A172 (cell line): ENCODE data around the gene FSTL5. TPM values are rescaled to one million over a fixed set of nuclear protein-coding genes. Genes with fewer than 3 reads are reported as not detected.
"Not testable (repeated sequence)": the region's sequence is repeated elsewhere in the genome, so short reads cannot be mapped to it uniquely, and the experiment has no call there.

Experiments used
- DNase-seq: peaks from one replicate; pipeline ENCODE4 v3.0.0-alpha.2; 2015; ENCODE audit warnings: low spot score
- total RNA-seq: library from RNA; depleted of rRNA; stranded (reverse); fragments of >200 nt; shearing (Covaris generic); gene quantifications from 2 replicates; pipeline ENCODE4 v1.2.3, GENCODE V29; 2014

FSTL5 gene
- total RNA-seq, 1 experiment from 2014 or later = 29.3 TPM

DNA sequence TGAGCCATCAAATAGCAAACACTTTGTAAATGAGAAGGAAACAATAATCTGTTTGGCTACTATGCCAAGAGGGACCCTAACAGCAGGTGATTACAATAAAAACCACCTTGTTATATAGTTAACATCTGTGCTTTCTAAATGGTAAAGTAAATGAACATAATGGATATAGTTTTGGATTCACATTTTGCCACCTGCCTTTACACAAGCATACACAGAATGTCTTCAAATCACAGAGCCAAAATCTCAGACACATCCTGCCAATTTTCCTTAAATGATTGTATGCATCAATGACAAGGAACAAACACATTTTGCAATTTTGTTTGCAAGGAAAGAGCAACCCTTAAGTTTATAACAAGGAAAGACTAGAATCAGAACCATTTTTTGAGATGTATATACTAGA lies 334.2 kb downstream of the FSTL5 start:
- no peak for DNase-seq

DNA sequence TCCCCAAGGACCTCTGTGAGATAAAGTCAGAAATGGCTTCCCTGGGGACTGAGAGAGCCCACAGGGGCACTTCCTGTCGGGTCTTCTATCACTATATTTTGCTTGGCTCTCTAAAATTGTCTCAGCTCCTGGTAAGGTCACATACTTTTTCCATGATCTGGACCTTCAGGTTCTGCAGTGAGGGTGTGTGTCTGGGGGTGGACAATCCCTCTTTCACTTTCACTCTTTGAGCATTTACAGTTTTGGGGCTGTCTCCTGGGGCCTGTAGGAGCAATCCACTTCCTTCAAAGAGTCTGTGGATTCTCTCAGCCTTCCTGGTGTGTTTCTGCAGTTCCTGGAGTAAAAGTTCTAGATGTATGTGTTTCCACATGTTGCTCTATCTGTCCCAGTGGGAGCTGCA lies 335.7 kb downstream of the FSTL5 start:
- DNase-seq = peak; percentile 27

DNA sequence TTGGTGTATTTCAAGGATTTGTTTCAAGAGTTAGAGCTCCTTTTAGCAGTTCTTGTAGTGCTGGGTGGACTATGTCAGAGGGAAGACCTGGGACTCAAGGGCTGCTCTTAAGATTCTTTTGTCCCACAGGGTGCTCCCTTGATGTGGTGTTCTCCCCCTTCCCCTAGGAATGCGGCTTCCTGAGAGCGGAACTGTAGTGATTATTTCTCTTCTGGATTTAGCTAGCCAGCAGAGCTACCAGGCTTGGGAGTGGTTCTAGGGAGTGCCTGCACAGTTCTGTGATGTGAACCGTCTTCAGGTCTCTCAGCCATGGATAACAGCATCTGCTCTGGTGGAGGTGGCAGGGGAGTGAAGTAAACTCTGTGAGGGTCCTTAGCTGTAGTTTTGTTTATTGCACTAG lies 336.8 kb downstream of the FSTL5 start:
- no peak for DNase-seq

DNA sequence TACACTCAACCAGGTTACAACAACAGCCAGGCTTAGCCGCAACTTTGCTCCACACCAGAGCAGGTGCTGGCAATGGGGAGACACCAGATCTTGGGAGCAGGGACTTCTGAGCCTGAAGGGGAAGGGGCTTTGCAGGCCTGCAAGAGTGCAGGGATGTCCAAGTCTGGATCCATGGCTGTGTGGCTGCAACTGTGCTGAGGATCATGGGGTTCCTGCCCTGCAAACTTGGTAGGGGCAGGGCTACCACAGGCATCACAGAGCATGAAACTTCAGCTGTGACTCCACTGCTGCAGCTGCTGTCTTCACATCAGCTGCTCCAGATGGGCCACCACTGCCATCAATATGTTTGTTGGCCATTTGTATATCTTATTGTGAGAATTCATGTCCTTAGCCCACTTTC lies 340.4 kb downstream of the FSTL5 start:
- DNase-seq = no peak

DNA sequence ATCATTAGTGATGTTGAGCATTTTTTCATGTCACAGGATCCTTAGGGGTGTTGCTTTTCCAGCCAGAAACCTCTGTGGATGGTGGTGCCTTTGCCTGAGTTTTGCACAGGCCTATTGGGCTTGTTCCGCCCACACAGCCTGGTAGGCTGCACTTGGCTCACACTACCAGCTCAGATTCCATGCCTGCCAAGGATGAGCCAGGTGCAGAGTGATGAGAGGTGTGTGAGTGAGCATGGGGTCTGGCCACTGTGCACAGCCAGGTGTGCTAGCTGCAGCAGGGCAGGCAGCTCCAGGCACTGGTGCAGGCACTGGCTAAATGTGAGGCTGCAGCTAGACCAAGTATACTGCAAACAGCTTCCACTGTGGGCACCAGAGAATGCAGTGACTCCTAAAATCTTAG lies 341.6 kb downstream of the FSTL5 start:
- no peak for DNase-seq

DNA sequence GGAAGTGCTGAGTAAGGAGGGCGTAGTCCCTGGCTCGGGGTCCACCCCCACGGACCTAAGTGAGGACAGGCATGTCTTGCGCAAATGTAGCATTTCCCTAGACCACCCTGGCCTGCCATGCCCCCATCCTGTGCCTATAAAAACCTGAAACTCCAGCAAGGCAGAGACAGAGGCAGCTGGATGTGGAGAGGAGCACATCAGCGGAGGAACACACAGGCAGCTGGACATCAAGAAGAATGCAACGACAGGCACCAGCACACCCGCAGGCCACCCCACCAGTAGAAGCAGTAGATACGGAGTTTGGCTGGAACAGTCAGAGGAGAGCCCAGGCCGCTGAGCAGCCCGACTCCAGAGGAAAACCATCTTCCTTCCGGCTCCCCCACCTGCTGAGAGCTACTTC lies 345.9 kb downstream of the FSTL5 start:
- peak; percentile 66 for DNase-seq

DNA sequence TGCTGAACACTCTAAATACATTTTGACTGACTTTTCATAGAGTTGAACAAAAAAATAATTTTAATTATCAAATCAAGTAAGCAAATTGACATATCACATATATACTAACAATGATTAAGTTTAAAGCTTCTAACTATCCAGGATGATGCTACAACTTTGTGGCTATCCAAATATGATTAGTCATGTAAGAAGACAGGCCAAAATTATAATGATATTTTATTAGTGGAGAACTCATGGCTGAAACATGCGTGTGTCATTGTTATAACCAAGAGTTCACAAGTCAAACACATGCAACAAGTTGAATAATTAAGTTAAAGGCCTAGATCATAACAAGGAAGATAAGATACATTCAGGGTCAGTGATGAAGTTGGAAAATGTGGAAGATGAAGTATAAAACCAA lies 346.8 kb downstream of the FSTL5 start:
- no peak for DNase-seq

DNA sequence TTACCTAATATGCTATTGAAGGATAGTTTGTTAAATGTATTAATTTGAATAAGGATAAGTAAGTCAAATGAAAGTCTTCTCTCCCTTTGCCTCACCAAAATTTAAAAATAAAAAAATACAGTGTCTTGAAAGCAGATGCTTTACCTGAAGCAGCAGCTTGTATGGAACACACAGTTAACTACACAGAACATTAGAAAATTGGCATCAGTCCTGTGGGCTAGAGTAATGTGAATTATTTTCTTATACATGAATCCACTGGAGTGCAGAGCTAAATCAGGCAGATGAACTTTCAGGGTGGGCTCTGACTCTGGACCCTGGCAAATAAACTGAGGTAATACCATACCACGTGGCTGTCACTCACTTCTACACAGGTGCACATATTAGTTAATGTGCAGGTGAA lies 348.0 kb downstream of the FSTL5 start:
- DNase-seq = no peak

DNA sequence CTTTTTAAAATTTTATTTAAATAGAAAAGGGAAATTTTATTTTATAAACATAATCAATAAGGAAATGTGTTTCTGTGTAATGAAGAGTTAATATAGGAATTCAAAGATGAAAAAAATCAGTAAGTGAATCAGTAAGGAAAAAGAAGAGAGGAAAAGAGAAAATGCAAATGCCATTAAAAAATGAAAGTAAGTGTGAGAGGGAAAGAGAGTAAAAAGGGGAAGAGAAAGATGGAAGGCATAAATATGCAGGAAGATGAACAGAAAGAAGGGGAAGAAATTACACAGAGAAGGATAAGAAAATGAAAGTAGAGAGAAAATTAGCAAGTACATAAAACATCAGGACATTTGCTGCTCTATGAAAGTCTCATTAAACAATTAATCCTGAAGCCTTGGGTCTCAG lies 349.9 kb downstream of the FSTL5 start:
- DNase-seq = no peak

DNA sequence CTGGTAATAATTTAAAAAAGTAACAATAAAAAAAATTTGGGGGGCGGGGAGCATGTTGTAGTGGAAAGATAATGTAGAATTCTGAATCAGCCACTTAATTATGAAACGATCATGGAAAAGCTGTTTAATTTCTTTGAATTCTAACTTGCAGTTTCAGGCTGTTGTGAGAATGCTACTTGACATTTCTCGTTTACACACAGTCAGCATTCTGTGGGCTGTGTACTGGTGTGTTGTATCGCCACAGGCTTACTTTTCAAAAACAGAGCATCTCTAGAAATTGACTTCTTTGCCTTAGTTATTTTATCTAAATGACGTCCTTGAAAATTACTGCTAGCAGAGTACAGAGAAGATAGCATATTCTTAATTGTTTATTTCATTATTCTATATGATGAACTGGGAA lies 350.4 kb downstream of the FSTL5 start:
- no peak for DNase-seq

DNA sequence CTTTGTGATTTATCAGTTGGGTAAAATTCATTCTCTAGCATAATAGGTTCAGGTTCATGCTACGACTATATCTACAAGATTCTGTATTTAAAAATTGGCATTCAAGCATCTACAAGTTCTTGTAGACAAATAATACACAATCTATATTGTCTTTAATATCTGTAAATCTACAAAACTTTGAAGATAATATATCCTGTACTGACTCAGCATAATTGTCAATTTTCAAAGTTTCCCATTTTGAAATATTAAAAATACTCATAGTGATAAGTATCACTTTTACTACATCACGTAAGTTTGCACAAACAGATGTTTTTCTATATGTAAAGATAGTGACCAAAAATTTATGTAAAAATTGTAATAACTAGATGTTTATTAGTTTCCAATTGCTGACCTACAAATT lies 360.6 kb downstream of the FSTL5 start:
- DNase-seq = no peak

DNA sequence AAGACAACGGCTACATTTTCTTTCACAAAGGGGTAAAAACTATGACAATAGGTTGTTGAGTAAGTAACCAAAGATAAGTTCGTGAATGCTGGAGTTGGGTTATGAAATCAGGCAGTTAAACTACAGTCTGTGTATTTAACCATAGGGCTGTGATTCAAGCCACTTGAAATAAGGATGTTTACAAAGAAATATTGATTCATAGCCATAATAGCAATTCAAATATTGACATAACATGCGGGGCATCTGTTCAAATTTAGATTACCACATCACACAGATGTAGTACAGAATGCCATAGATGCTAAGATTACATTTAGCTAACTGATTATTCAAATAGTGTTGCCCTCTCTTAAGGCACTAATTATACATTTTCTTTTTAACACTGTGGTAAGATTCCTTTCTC lies 364.1 kb downstream of the FSTL5 start:
- DNase-seq = no peak

DNA sequence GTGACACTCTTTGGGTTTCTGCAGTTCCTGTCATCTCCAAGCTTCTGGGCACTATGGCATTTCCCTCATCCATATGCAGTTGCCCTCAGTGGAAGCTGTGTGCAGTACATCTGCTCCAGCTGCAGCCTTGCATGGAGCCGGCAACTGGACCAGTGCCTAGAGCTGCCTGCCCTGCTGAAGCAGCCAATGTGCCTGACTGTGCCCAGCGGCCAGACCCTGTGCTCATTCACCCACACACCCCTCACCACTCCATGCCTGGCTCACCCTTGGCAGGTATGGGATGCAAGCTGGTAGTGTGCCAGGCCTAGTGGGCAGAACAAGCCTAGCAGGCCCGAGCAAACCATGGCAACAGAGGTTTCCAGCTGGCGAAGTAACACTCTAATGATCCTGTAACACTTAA lies 370.8 kb downstream of the FSTL5 start:
- no peak for DNase-seq

DNA sequence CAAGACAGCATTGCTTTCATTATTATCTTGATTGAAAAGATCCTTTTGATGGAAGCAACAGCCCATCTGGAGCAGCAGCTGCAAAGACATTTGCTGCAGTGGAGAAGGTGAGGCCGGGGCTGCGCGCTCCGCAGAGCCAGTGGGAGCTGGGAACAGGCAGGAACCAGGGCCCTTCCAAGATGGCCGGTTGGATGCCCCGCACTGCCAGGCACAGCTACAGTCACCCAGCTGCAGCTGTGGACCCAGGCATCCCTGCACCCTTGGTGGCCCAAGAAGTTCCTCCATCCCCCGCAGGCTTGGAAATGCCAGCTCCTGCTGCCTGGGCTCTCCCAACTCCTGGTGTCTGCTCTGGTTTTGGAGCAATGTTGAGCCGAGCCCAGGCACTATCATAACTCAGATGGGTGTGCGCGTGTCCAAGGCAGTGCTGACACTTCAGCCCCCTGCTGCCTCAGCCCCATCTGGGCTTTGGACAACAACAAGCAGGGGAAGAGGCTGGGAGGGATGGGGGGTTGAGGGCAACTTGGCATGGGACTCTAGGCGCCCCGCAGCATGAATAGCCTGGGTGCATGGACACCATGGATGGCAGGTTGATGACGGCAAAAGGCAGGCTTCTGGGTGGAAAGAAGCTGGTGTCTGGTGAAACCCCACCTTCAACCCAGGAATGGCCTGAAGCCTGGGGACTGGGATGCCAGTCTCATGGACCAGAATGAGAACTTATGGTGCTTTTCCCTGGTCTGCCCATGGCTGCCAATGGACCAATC lies 371.8 kb downstream of the FSTL5 start:
- DNase-seq = no peak

DNA sequence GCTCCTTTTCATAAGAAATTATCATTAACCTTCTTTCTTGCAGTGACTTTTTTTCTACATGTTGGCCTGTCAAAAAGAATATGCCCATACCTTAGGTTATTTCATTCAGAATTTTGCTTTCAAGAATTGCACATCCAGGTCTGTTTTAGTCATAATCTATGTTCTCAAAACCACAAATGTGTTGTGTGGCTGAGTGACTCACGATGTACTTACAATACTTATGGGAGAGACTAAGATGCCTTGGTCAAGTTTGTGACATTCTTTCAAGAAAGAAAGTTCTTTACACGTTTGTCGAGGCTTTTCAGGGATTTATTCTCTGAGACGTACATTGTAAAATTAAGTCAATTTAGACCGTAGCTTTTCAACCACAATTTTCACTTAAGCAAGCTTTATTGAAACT lies 396.7 kb downstream of the FSTL5 start:
- peak; percentile 67 for DNase-seq

DNA sequence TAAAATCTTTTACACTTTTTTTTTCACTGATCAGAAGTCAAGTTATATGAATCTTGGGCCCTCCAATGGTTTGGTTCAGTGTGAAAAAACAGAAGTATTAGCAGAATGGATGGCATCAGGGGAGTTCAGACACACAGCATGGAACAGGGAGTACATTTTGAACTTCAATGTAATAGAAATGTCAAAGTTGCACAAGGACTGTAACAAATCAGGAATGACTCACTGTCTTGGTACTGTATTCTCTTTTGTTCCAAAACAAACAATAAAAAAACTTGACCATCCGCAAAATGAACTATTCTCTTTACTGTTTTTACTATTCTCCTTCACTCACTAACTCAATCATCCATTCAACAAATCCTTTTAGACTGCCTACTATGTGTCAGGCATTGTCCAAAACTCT lies 401.0 kb downstream of the FSTL5 start:
- DNase-seq = peak; percentile 62

DNA sequence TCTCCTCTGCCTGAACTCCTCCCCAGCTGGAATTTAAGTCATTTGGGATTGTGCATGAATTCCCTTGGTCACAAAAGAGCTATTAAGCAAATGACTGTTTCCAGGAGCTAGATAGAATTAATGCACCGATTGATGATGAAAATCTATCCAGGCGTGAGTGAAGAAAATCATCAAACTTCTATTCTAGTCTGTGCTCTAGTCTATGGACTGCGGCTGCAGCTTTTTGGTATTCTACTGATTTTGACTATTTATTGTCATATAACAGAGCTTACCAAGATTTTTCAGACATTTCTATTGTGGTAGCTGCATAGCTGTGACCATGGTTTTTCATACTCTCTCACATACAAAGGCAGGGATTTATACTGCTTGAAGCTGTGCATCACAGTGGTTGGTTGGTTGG lies 403.8 kb downstream of the FSTL5 start:
- no peak for DNase-seq

DNA sequence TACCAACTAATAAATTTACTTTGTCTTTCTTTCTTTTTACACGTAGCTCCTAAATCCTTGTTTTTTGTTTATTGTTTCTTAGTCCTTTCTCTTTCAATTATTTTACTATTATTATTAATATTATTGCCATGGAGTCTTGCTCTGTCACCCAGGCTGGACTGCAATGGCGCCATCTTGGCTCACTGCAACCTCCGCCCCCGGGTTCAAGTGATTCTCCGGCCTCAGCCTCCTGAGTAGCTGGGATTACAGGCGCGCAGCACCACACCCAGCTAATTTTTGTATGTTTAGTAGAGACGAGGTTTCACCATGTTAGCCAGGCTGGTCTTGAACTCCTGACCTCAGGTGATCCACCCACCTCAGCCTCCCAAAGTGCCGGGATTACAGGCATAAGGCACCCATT lies 405.4 kb downstream of the FSTL5 start:
- not testable (repeated sequence) for DNase-seq

DNA sequence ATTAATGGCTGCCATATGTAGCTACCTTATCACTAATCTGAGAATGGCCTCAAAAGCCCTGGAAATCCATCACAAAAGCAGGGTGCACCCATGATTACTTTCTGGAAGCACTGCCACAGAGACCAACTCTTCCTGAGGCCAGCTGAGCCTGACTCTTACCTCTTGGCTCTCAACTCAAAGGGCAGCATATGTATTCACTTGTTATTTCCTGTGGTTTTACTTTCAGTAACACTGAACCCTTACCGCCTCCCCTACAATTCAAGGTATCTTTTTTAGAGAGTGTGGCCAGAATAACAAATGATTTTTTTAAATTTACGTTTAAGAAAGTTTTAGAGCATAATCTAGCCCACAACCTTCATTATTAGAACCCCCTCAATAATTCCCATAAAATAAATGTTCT lies 434.9 kb downstream of the FSTL5 start:
- no peak for DNase-seq

DNA sequence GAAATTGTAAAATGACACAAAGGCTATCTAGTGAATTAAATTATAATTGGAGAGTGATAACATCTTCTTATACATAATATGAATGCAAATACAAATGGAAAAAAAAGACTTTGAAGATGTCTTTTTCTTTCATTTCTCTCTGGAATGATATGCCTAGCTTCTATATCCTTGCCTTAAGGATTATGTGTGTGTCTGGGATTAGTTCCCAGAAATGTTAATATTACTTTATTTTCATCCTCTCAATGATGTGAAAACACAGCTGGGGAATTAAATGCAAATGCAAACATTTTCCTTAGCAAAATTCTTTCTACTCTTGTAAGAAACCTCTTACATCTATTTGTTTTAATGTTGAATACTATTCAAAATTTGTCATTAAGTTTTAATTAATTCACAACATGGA lies 441.9 kb downstream of the FSTL5 start:
- DNase-seq = no peak

DNA sequence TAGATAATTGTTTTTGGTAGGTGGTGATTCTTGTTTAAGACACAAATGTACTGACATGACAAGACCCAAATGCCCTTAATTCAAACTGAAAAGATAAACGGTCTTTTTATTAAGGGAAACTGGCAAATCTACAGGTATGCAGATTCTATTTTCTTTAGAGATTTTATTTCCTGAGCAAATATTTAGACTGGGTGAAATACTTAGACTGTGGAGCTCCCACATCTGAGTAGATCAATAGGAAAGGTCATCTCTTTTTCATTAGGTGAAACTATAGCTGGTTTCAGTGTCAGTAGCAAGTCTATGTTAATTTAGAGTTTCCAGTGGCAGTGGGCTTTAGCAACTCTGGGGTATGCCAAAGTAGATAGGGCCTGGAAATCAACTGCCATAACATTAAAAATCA lies 446.7 kb downstream of the FSTL5 start:
- DNase-seq = no peak

DNA sequence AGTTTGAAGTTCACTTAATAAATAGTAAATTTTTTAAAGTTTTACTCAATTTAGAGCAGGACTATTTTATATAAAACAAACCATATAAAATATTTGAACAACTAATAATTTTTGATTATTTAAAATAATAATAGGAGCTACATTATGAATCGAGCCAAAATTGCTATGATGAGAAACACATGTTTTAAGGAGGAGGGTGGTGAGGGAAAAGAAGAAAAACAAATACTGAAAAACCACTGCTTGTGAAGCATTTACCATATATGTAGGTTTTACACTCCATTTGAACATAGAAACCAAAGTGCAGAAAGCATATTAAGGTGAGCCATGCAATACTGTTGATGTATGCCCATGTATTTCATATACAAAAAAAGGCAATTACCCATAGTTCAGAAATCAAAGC lies 448.9 kb downstream of the FSTL5 start:
- DNase-seq = no peak

DNA sequence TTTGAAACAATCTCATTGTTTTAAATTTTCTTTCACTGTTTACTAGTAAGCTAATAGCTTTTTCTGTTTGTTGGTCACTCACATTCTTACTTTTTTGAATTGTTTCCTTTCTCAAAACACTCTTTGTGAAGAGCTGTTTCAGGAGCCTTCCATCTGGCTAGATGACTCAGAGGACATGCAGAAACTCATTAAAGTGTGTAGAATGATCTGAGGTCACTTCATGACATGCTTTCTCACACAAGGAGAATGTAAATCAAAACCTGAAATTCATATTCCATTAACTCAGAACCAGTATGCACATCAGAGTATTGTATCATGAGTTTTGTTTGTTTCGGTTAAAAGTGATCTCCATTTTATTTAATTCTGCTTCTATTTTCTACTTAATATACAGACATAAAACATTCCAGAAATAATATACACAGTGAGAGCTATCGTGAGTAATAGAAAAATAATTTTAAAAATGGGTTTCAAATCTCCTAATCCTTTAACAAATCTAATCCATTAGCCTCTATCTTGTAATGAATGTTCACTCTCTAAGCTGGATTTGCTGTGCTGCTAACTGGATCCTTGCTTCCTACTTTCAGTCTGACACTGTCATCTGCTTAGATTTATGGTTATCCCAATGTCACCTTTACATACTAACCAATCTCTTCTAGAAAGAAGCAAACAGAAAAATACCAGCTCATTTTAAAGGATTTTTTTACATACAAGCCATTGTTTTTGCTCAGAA lies 449.6 kb downstream of the FSTL5 start:
- DNase-seq = peak; percentile 66

DNA sequence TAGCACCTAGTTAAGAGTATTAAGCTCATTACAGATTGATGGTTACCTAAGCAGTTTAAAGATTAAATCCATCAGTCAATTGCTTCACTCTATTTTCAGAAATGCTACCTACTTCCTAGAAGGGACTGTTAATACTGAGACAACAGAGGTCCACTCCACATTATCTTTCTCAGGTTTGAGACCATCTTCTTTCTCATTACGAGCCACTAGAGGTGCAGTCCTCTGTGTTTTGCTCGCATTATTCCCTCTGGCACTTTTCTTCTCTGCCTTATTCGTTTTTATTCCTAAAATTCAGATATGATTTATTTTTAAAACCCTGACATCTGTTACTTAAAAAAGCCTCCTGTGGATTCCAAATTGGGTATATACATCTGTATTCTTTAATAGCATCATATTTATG lies 459.1 kb downstream of the FSTL5 start:
- no peak for DNase-seq
